Measurements from ENCODE around the gene MYO3B.

GRCh38 chr2:170142502-170142901, 35.4 kb upstream of the MYO3B start:
- no peak for TF ChIP-seq CTCF (conservative IDR thresholded peaks at IDR 0.05; ENCODE audit: low read depth, low read length)
- TF ChIP-seq EZH2 (IDR thresholded peaks at IDR 0.05; ENCODE audit: borderline replicate concordance, low read depth, low read length, poor library complexity, severe bottlenecking): no peak
